IMR-90 (cell line): Measurements from ENCODE around the gene ZBTB7B. TPM values are rescaled to one million over a fixed set of nuclear protein-coding genes. Genes with fewer than 3 reads are reported as not detected.

Experiments
- CTCF ChIP-seq: conservative IDR thresholded peaks from 2 replicates; pipeline ENCODE4 v1.5.1; 2012; ENCODE audit warnings: mild to moderate bottlenecking, low read depth, low read length, improper control_type of control experiment
- polyA plus RNA-seq, 3 experiments: library from polyadenylated mRNA; depleted of rRNA; stranded (reverse); fragments of >200 nt; gene quantifications; 2 replicates each; pipeline ENCODE4 v1.2.3, GENCODE V29; 2012; ENCODE audit warnings: low replicate concordance in 1 of 3
- total RNA-seq: library from RNA; depleted of rRNA; stranded (reverse); fragments of >200 nt; gene quantifications from 2 replicates; pipeline ENCODE4 v1.2.3, GENCODE V29; 2012

Gene ZBTB7B
- total and polyA plus RNA-seq, 2 of the 4 experiments (the other 2 are of a cell fraction) = 7.7 to 17.4 TPM

- peak; percentile 85 for TF ChIP-seq CTCF
Measured at GRCh38 chr1:155050560-155051341, 48.1 kb downstream of the ZBTB7B start, which contains the start of gene ADAM15 (continued).
